Mesendoderm (in vitro differentiated cells): Measurements from ENCODE around the gene BCL7C.

ENCODE experiments used
- DNase-seq: peaks from one replicate; pipeline ENCODE4 v3.0.0; 2013
- H2AK5ac ChIP-seq: 2 replicates; pipeline ENCODE4 v1.6.1; 2013; ENCODE audit warnings: low read length, inconsistent platforms
- H2BK120ac ChIP-seq: 2 replicates; pipeline ENCODE4 v1.6.1; 2013; ENCODE audit warnings: low read depth, mild to moderate bottlenecking, low read length, moderate library complexity, mixed read lengths
- H2BK15ac ChIP-seq: replicated peaks from 2 replicates; pipeline ENCODE4 v1.6.1; 2013; ENCODE audit warnings: low read depth, mild to moderate bottlenecking, moderate library complexity
- H2BK5ac ChIP-seq: 2 replicates; pipeline ENCODE4 v1.6.1; 2013; ENCODE audit warnings: low read length, inconsistent platforms
- H3K18ac ChIP-seq: 2 replicates; pipeline ENCODE4 v1.6.1; 2013; ENCODE audit warnings: mild to moderate bottlenecking, low read length, mixed read lengths
- H3K23ac ChIP-seq: one replicate; pipeline ENCODE4 v1.6.1; 2013; ENCODE audit warnings: low read length
- H3K27ac ChIP-seq: 2 replicates; pipeline ENCODE4 v1.5.1; 2013; ENCODE audit warnings: low read depth, mild to moderate bottlenecking, inconsistent platforms, low read length, moderate library complexity
- H3K27me3 ChIP-seq: 2 replicates; pipeline ENCODE4 v1.6.1; 2013; ENCODE audit warnings: low read length, control low read depth, mild to moderate bottlenecking, inconsistent platforms; ENCODE audit not compliant: insufficient read depth, poor library complexity
- H3K36me3 ChIP-seq: 2 replicates; pipeline ENCODE4 v1.6.1; 2013; ENCODE audit warnings: low read length, inconsistent platforms; ENCODE audit not compliant: control insufficient read depth, insufficient read depth
- H3K4ac ChIP-seq: one replicate; pipeline ENCODE4 v1.6.1; 2013; ENCODE audit warnings: low read depth, mild to moderate bottlenecking, low read length, moderate library complexity
- H3K4me1 ChIP-seq: 2 replicates; pipeline ENCODE4 v1.6.1; 2013; ENCODE audit warnings: low read depth, low read length, inconsistent platforms; ENCODE audit not compliant: control insufficient read depth
- H3K4me2 ChIP-seq: 2 replicates; pipeline ENCODE4 v1.6.1; 2013; ENCODE audit warnings: low read length
- H3K4me3 ChIP-seq: 2 replicates; pipeline ENCODE4 v1.5.1; 2013; ENCODE audit warnings: mild to moderate bottlenecking, low read length
- H3K56ac ChIP-seq: one replicate; pipeline ENCODE4 v1.6.1; 2013; ENCODE audit warnings: low read length
- H3K79me1 ChIP-seq: 2 replicates; pipeline ENCODE4 v1.6.1; 2013; ENCODE audit warnings: low read length, inconsistent platforms
- H3K79me2 ChIP-seq: 2 replicates; pipeline ENCODE4 v1.6.1; 2013; ENCODE audit warnings: mild to moderate bottlenecking, low read length; ENCODE audit not compliant: control insufficient read depth, insufficient read depth
- H3K9ac ChIP-seq: 2 replicates; pipeline ENCODE4 v1.6.1; 2013; ENCODE audit warnings: low read length, inconsistent platforms
- H4K5ac ChIP-seq: one replicate; pipeline ENCODE4 v1.6.1; 2013; ENCODE audit warnings: low read length
- H4K8ac ChIP-seq: one replicate; pipeline ENCODE4 v1.6.1; 2013; ENCODE audit warnings: low read depth, mild to moderate bottlenecking, control low read depth, low read length, moderate library complexity
- WGBS: extraction: QIAGEN DNeasy Blood & Tissue Kit; methylation state at CpG from one replicate; pipeline ENCODE4 v1.1.7; 2013; ENCODE audit warnings: low lambda C conversion rate, missing lambda C conversion rate; ENCODE audit not compliant: insufficient coverage; ENCODE audit errors: extremely low coverage; 5-methylcytosine and 5-hydroxymethylcytosine counted together

The BCL7C gene

GRCh38 chr16:30844346-30844670 lies 49.6 kb downstream of the BCL7C start:
- H3K23ac ChIP-seq: no peak overlapping the region
- no peak overlapping the region for H2BK5ac ChIP-seq
- no peak overlapping the region for H3K4me2 ChIP-seq
- no peak overlapping the region for H4K8ac ChIP-seq
- no peak overlapping the region for H3K56ac ChIP-seq
- no peak overlapping the region for H2AK5ac ChIP-seq
- H3K18ac ChIP-seq: no peak overlapping the region
- H3K27ac ChIP-seq: no peak overlapping the region
- no peaks in the 10 kb centered on the region for H3K79me2 ChIP-seq
- H3K9ac ChIP-seq: no peak overlapping the region
- no peak overlapping the region for H2BK120ac ChIP-seq
- H2BK15ac ChIP-seq: no peak overlapping the region
- DNase-seq: no peak
- no peaks in the 10 kb centered on the region for H3K36me3 ChIP-seq
- no CpG with 5 or more reads among the region's 1 CpG for WGBS
- no peaks in the 10 kb centered on the region for H3K79me1 ChIP-seq
- H4K5ac ChIP-seq: no peak overlapping the region
- no peak overlapping the region for H3K4me3 ChIP-seq
- H3K4ac ChIP-seq: no peak overlapping the region
- no peaks in the 10 kb centered on the region for H3K27me3 ChIP-seq
- peaks cover 8% of the 10 kb centered on the region for H3K4me1 ChIP-seq

- no peak for DNase-seq
Measured at GRCh38 chr16:30843501-30843900, 50.4 kb downstream of the BCL7C start.

GRCh38 chr16:30842971-30843370 lies 50.9 kb downstream of the BCL7C start:
- H3K18ac ChIP-seq: no peak overlapping the region
- no peak overlapping the region for H3K4me2 ChIP-seq
- H3K4ac ChIP-seq: no peak overlapping the region
- H2BK15ac ChIP-seq: no peak overlapping the region
- H4K8ac ChIP-seq: no peak overlapping the region
- no peak overlapping the region for H3K56ac ChIP-seq
- no peaks in the 10 kb centered on the region for H3K36me3 ChIP-seq
- H3K4me1 ChIP-seq: peaks cover 11% of the 10 kb centered on the region
- no peaks in the 10 kb centered on the region for H3K79me2 ChIP-seq
- no peak overlapping the region for H3K23ac ChIP-seq
- no peak overlapping the region for H2BK120ac ChIP-seq
- no peak overlapping the region for H3K9ac ChIP-seq
- DNase-seq: no peak
- WGBS: no CpG with 5 or more reads among the region's 4 CpGs
- no peak overlapping the region for H3K27ac ChIP-seq
- no peak overlapping the region for H3K4me3 ChIP-seq
- no peaks in the 10 kb centered on the region for H3K79me1 ChIP-seq
- no peak overlapping the region for H4K5ac ChIP-seq
- no peaks in the 10 kb centered on the region for H3K27me3 ChIP-seq
- no peak overlapping the region for H2AK5ac ChIP-seq
- no peak overlapping the region for H2BK5ac ChIP-seq

More at GRCh38 chr16:30843501-30843900, 50.4 kb downstream of the BCL7C start:
- Histone ChIP-seq H3K79me1 (no peaks in the 10 kb centered on the region), H2BK5ac (no peak overlapping the region), H4K8ac (no peak overlapping the region), H3K4me2 (no peak overlapping the region), H4K5ac (no peak overlapping the region), H3K79me2 (no peaks in the 10 kb centered on the region), H3K23ac (no peak overlapping the region), H3K27ac (no peak overlapping the region), H3K18ac (no peak overlapping the region), H2BK120ac (no peak overlapping the region), H3K27me3 (no peaks in the 10 kb centered on the region), H3K9ac (no peak overlapping the region), H2AK5ac (no peak overlapping the region), H3K56ac (no peak overlapping the region), H3K36me3 (no peaks in the 10 kb centered on the region), H3K4ac (no peak overlapping the region), H3K4me1 (peaks cover 11% of the 10 kb centered on the region), H2BK15ac (no peak overlapping the region), H3K4me3 (no peak overlapping the region)
- WGBS: no CpG with 5 or more reads among the region's 5 CpGs

GRCh38 chr16:30841332-30841731 lies 52.5 kb downstream of the BCL7C start:
- Histone ChIP-seq H3K79me2 (no peaks in the 10 kb centered on the region), H3K4me2 (no peak overlapping the region), H2BK120ac (no peak overlapping the region), H3K9ac (no peak overlapping the region), H3K79me1 (no peaks in the 10 kb centered on the region), H3K4ac (no peak overlapping the region), H3K56ac (peak overlapping the region; percentile 57), H3K18ac (no peak overlapping the region), H4K5ac (no peak overlapping the region), H2BK5ac (no peak overlapping the region), H3K23ac (no peak overlapping the region), H3K27ac (peak overlapping the region; percentile 33), H3K4me3 (no peak overlapping the region), H4K8ac (no peak overlapping the region), H2BK15ac (no peak overlapping the region), H2AK5ac (no peak overlapping the region), H3K36me3 (no peaks in the 10 kb centered on the region), H3K27me3 (no peaks in the 10 kb centered on the region), H3K4me1 (peaks cover 16% of the 10 kb centered on the region)
- WGBS: no CpG with 5 or more reads among the region's 9 CpGs
- DNase-seq: peak; percentile 90

GRCh38 chr16:30840611-30841010 lies 53.3 kb downstream of the BCL7C start:
- peak overlapping the region; percentile 57 for H3K56ac ChIP-seq
- no peak overlapping the region for H2AK5ac ChIP-seq
- H3K4me1 ChIP-seq: peaks cover 16% of the 10 kb centered on the region
- H3K23ac ChIP-seq: no peak overlapping the region
- no peak overlapping the region for H3K4me2 ChIP-seq
- no CpG with 5 or more reads among the region's 5 CpGs for WGBS
- DNase-seq: no peak
- H3K79me2 ChIP-seq: no peaks in the 10 kb centered on the region
- no peak overlapping the region for H2BK120ac ChIP-seq
- no peak overlapping the region for H3K4ac ChIP-seq
- no peaks in the 10 kb centered on the region for H3K79me1 ChIP-seq
- H3K18ac ChIP-seq: peak overlapping the region; percentile 33
- H3K4me3 ChIP-seq: no peak overlapping the region
- no peak overlapping the region for H4K5ac ChIP-seq
- no peaks in the 10 kb centered on the region for H3K27me3 ChIP-seq
- no peak overlapping the region for H3K9ac ChIP-seq
- no peak overlapping the region for H2BK15ac ChIP-seq
- peak overlapping the region; percentile 33 for H3K27ac ChIP-seq
- no peaks in the 10 kb centered on the region for H3K36me3 ChIP-seq
- H2BK5ac ChIP-seq: no peak overlapping the region
- no peak overlapping the region for H4K8ac ChIP-seq

- no CpG with 5 or more reads among the region's 5 CpGs for WGBS
Measured at GRCh38 chr16:30839523-30840227, 54.2 kb downstream of the BCL7C start.

More at GRCh38 chr16:30839523-30840227, 54.2 kb downstream of the BCL7C start:
- Histone ChIP-seq H3K18ac (no peak overlapping the region), H3K4me1 (peaks cover 12% of the 10 kb centered on the region), H3K27ac (peak overlapping the region; percentile 74), H3K9ac (no peak overlapping the region), H3K79me1 (no peaks in the 10 kb centered on the region), H4K8ac (no peak overlapping the region), H3K4me2 (no peak overlapping the region), H3K23ac (no peak overlapping the region), H3K36me3 (no peaks in the 10 kb centered on the region), H2BK120ac (no peak overlapping the region), H3K4ac (no peak overlapping the region), H3K79me2 (no peaks in the 10 kb centered on the region), H2BK15ac (no peak overlapping the region), H2BK5ac (no peak overlapping the region), H4K5ac (no peak overlapping the region), H2AK5ac (no peak overlapping the region), H3K4me3 (no peak overlapping the region), H3K56ac (no peak overlapping the region), H3K27me3 (no peaks in the 10 kb centered on the region)
- no peak for DNase-seq
